Kidney tubule cell (primary cell): ENCODE measurements around the gene RAB3C.

Source experiments
- DNase-seq: peaks from one replicate; pipeline ENCODE4 v3.0.0-alpha.2; 2018; ENCODE audit warnings: low spot score

Gene RAB3C

DNA sequence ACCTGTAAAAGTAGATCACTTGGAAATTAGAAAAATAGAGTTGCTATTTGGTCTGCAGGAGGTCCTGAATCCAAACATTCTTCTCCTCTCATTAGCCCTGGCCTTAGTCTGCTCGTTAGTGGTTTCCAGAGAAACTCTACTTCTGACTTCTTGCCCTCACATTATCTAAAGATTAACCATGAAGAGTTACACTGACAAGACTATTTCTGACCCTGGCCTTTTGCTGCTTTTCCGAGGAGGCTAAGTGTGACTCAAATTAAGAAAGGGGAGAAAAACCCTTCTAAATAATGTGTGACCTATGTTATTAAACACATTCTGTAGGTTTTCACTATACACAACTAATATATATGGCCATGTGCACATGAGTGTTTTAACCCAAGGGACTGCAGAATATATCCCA is 302.4 kb downstream of the RAB3C start:
- peak; percentile 10 for DNase-seq

DNA sequence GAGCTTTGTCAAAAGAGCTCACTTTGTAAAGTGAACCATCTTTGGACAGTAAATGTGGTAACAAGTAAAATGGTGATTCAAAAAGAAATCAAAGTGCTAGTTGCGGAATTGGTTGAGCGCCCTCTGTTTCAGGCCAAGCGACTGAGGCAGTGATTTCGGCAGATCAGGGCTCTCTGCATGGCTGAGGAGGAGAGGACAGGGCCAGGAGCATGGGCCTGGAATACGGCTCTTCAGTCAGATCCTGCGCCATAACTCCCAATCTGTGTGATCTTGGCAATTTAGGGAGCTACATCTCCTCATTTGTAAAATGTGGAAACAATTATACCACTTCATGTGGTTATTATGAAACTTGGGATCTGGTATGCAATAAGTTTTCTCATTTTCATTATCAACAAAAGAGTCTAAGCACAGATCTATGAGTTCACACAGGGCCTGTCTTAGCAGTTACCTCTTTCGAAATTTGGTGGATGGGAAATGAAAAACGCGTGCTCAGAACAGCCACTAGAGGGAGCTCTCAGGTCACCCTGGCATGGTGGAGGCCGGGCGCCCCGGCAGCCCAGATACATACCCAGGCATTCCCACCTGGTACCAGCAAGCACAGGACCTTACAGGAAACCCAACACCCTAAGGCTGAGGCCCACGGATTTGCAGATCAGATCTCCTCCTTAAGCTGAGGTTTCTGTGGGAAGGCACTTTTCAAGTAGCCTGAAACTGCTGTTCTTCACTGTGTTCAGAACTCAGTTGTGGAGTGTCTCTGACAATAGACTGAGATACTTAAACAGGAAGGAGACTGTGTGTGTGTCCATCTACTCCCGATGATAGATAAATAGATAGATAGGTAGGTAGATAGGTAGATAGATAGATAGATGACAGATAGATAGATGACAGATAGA is 303.7 kb downstream of the RAB3C start:
- peak; percentile 75 for DNase-seq

DNA sequence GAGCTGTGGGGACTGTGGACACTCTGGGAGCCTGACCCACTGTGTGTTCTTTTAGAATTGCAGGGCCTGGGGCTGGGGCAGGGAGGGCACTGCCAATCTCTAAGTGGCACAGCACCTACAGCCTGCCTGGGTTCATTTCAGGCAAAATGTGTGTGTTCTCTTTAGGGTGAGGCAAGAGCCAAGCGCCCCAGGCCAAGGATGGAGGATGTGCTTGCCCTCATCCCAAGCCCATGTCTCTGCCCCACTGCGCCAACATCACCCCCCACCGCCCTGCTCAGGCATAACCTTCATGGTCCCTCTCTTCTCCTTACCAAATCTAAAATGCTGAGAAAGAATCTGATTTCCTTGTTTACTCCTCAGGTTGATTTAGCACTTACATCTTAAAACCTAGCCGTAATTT is 304.4 kb downstream of the RAB3C start:
- DNase-seq: no peak

DNA sequence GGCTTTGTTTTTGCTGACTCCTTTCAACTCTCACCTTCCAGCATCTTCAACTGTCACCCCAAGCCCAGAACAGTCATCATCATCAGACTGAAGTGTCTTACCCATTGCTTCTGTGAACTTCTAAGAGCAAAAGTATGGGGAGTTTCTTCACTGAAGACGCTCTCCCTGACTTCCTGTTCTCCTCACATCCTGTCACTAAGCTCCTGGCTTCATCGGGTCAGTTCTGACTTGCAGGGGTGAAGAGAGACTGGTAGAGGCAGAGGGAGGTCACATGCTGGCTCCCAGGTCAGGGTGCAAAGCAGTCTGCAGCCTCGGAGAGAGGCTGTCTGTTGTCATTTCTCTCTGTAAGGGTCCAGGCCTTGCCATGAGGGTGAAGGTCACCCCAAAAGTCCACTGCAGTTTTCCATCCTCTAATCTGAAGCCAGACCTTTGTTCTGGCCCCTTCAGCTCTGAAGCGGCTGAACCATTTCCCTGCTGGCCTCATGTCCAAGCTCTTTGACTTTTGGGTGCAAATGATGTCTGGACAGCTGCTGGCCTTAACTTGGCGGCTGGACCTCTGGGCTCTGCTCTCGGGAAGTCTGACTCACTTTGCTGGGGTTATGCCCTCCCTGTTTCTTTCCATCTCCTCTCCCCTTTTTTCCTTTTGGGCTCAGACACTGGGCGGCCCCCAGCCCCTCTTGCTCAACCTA is 305.0 kb downstream of the RAB3C start:
- no peak for DNase-seq

DNA sequence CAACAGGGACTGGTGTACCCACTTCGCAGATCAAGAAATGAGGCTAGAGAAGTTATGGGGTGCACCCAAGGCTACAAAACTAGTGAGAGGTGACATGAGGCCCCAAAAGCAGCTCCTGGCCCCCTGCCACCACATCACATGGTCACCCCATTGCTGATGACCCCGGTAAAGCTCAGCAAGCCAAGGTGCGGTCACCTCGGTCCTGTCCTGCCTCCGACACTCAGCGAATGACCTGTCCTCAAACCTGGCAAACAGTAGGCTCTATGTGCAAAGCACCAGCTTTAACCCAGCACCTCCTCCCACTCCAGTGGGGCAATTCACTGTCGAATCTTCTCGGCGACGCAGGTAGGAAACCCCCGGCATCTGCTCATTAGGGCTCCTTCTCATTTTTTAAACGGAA is 307.4 kb downstream of the RAB3C start:
- DNase-seq: no peak

DNA sequence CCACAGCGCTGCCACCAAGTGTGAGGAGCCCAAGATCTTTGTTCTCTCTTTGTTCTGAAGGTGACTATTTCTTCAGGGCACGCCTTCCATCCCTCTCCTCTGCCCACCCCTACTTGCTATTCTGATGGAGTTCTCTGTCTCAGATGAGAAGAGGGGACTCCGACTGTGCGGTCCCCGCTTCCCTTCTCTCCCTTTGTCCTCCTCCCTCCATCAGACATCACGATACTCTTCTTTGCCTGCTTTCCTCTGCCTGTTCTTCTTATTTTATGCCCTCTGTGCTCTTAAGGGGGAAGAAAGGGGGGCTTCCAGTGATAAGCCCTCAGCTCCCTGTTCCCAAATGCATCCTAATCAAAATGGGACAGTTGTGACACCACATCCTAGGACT is 307.8 kb downstream of the RAB3C start:
- DNase-seq: no peak

DNA sequence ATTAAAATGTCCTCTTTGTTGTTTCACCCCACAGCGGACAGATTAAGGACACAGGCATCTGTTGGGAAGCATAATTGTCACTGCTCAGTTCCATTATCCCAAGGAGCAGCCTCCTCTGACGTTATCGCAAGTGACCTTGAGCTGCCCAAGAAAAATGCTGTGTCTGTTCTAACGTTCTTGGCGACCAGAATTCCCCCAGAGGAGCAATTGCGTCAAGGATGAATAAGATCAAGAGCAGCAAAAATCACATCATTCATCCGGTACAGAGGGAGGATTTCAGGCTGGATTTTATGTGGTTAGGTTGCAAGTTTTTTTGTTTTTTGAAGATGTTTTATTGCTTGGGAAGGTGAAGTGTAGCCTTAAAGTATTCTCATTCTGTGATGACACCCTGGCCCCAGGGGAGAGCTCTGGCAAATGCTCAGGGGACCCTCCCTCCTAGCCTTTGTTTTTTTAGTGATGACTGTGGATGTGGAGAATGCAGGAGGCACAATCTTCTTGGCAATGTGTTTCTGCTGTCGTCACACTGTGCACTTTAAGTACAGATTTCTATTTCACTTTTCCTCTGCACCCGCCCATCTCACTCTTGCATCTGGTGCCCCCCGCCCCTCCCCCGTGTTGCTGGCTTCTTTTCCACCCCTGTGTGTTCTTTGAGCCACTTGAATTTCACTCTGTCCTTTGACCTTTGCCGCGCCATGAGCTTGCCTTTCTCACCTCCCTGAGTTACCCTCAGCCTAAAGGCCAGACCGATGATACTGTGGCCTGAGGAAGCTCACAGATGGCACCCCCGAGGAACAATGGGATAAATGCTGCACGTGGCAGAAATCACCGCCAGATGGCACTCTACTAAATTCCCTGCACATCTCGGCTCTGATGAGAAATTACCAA is 308.5 kb downstream of the RAB3C start:
- DNase-seq: peak; percentile 90

DNA sequence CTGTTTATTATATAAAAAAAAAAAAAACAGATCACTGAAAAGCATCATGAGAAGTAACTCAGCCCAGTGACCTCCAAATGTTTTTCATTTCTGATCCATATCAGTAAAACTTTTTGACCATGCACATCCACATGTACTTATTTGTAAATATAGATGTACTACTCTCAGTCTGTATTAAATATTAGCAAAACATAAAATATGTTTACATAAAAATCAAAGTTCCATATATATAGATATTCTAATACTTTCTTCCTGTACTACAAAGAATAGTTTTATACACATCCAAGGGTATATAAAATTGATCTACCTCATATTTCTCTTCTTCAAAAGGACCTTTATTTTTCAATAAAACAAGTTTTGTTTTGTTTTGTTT is 309.1 kb downstream of the RAB3C start:
- no peak for DNase-seq

DNA sequence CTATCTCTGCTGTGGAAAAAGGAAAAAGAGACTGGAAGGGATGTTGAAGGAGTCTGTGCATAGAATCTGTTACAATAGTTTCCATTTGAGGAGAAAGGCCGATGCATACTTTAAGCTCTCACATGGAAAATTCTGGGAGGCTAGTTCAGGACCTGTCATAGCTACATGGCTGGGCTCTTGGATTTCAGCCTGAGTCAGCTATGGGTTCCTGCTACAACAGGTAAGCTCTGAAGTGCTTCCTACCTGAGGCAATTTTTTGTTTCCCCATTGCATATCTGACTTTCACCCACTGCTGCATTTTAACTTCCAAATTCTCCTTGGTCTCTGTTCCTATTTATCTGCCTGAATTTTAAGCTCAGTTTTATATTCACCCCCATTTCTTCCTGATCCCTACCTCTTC is 310.7 kb downstream of the RAB3C start:
- no peak for DNase-seq

DNA sequence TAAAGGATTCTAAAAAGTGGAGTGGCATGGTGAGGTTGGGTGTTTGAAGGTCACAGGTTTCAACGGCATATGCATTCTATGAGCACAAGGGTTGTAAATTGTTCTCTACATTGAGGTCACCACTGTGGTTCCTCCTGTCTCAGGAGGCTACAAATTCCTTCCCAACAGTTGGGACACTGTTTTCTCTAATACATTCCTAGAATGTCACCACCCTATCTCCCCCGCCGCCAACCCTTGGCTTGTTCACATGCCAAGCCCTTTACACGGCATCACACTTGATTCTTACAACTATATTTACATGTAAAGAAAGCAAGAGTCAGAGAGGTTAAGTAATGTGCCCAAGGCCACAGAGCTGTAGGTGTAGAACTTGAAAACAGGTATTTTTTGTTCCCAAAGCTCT is 315.1 kb downstream of the RAB3C start:
- DNase-seq: no peak

DNA sequence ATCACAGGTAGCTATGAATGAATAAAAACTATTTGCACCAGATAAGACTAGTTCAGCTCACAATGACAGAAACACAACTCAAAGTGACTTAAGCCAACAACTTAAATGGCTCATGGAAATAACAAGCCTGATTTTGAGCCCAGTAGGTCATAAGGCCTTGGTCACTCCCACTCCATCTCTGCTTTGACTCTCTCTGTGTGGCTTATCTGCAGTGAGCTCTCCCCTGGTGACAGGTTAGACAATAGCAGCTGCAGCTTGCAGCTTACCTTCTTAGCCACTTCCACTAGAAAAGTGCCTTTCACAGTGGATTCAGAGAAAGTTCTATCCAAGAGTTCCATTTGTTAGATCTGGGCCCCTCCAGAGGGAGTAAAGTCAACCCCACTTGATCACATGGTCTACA is 315.7 kb downstream of the RAB3C start:
- DNase-seq: no peak

DNA sequence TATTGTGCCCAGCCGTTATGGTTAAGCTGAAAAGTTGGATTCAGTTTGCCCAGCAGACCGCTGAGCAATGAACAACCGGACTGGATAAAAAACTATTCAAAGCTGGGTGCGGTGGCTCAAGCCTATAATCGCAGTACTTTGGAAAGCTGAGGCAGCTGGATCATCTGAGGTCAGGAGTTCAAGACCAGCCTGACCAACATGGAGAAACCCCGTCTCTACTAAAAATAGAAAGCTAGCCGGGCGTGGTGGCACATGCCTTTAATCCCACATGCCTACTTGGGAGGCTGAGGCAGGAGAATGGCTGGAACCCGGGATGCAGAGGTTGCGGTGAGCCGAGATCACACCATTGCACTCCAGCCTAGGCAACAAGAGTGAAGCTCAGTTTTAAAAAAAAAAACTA is 318.4 kb downstream of the RAB3C start:
- DNase-seq: no peak

DNA sequence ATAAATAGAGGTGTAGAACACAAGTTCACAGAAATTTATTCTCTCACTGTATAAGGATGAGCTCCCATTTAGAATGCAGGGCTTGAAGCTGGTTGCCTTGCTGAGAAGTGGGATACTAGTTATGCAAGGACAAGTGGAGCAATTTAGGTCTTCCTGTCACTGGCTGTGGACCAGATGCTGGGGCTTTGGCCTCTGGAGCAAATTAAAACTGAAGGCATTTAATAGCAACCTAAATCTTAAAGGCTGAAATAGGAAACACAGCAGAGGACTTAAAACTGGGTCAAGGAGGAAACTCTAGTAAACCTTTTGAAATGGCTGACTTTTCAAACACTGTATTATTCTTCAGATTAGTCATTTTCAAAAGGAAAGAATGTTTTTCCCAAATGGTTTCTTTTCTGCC is 319.4 kb downstream of the RAB3C start:
- no peak for DNase-seq

DNA sequence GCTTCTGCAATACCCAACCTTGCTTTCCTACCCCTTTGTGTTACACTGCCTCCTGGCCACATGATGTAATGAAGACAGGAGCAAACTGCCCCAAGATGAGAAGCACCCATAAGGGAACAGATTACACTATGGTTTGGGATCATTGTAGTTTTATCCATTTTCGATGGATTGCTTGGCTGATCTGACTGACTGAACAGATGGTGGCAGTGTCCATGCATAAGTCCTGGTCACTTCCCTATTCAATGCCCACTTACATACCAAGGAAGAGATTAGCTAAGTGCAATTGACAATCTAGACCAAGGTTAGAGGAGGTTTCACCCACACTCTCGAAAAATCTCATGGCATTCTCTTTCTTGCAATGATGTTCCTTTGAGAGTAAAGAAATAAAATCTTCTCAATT is 319.9 kb downstream of the RAB3C start:
- DNase-seq: no peak

DNA sequence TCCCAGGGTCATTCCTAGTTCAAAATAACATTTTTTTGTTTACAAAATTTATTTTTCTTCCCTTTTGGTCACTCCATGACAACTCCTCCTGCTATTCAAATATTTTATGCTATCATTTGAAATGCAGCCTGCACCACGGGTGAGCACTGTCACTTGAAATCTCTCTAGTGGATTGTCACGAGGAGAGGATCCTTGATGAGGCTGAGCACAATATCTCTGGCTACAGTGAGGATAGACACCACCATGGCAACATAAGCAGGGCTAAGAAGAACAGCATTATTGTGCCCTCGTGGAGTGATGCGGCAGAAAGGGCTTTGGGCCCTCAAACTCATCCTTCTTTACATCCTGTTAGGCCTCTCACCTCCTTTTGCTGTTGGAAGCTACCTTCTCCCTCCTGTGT is 321.9 kb downstream of the RAB3C start:
- DNase-seq: no peak

DNA sequence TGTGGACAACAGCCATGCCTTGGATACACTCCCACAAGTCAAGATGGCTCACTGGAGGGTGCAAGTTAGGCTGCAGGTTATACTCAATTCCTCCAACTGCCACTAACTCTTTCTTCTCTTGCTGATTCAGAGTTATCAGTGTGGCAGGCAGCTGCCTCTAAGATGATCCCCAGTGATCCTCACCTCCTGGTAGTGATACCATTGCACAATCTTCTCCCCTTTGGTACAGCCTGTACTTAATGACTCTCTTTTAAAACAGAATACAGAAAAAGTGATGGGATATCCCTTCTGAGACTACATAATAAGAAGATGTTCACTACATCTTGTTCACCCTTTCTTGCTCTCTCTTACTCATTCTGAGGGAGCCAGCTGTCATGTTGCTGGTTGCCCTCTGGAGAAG is 323.1 kb downstream of the RAB3C start:
- DNase-seq: no peak
